ENCODE data around the gene FSTL4. TPM values are rescaled to one million over a fixed set of nuclear protein-coding genes. Genes with fewer than 3 reads are reported as not detected.

Gene FSTL4
- polyA plus RNA-seq, 1 donor from 2014 or later = 0.57 TPM

DNA sequence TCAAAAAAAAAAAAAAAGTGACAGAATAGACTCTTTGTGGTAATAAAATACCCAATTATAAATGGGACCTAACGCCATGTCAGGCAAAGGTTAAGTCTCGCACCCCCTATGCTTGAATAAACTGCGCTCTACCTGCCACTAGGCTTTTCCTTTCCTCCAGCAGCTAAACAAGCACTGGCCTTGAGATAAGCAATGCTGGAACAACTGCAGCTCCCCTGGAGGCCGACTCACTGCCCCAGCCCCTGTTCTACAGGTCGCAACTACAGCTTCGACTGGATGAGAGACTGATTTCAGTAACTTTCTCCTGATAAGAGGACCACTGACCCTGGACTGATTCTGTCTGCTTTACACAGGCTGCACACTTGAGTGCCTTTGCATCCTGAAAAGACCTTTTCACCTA is 350.3 kb downstream of the FSTL4 start:
- Histone ChIP-seq H3K27ac (ENCODE audit: low read length) (no peak overlapping the region), H3K27me3 (ENCODE audit: insufficient read depth, low read depth, low read length) (no peaks in the 10 kb centered on the region), H3K79me2 (replicated peaks; ENCODE audit: insufficient read depth, low read length) (no peaks in the 10 kb centered on the region), H3K4me3 (ENCODE audit: low read length) (no peak overlapping the region), H3F3A (ENCODE audit: insufficient read depth, low read length, poor library complexity, severe bottlenecking) (no peaks in the 10 kb centered on the region), H3K36me3 (ENCODE audit: insufficient read depth, low read length) (no peaks in the 10 kb centered on the region), H3K9ac (ENCODE audit: low read length) (no peak overlapping the region), H3K4me2 (ENCODE audit: low read length) (no peak overlapping the region), H3K9me3 (ENCODE audit: low read length) (no peaks in the 10 kb centered on the region), H4K20me1 (ENCODE audit: insufficient read depth) (no peaks in the 10 kb centered on the region), H3K9me2 (ENCODE audit: insufficient read depth, low read length) (no peaks in the 10 kb centered on the region), H2AFZ (ENCODE audit: low read depth, low read length) (no peak overlapping the region)
- TF ChIP-seq MXI1 (conservative IDR thresholded peaks at IDR 0.05; ENCODE audit: poor library complexity, severe bottlenecking) (no peak), POLR2AphosphoS5 (IDR thresholded peaks at IDR 0.05) (no peak), EZH2 (IDR thresholded peaks at IDR 0.05; ENCODE audit: borderline replicate concordance, insufficient read depth, low read length, poor library complexity, severe bottlenecking) (no peak)
- TF ChIP-seq, protein P1, sequence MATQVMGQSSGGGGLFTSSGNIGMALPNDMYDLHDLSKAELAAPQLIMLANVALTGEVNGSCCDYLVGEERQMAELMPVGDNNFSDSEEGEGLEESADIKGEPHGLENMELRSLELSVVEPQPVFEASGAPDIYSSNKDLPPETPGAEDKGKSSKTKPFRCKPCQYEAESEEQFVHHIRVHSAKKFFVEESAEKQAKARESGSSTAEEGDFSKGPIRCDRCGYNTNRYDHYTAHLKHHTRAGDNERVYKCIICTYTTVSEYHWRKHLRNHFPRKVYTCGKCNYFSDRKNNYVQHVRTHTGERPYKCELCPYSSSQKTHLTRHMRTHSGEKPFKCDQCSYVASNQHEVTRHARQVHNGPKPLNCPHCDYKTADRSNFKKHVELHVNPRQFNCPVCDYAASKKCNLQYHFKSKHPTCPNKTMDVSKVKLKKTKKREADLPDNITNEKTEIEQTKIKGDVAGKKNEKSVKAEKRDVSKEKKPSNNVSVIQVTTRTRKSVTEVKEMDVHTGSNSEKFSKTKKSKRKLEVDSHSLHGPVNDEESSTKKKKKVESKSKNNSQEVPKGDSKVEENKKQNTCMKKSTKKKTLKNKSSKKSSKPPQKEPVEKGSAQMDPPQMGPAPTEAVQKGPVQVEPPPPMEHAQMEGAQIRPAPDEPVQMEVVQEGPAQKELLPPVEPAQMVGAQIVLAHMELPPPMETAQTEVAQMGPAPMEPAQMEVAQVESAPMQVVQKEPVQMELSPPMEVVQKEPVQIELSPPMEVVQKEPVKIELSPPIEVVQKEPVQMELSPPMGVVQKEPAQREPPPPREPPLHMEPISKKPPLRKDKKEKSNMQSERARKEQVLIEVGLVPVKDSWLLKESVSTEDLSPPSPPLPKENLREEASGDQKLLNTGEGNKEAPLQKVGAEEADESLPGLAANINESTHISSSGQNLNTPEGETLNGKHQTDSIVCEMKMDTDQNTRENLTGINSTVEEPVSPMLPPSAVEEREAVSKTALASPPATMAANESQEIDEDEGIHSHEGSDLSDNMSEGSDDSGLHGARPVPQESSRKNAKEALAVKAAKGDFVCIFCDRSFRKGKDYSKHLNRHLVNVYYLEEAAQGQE (IDR thresholded peaks at IDR 0.05; ENCODE audit: borderline replicate concordance) = no peak
- TF ChIP-seq, protein P2, sequence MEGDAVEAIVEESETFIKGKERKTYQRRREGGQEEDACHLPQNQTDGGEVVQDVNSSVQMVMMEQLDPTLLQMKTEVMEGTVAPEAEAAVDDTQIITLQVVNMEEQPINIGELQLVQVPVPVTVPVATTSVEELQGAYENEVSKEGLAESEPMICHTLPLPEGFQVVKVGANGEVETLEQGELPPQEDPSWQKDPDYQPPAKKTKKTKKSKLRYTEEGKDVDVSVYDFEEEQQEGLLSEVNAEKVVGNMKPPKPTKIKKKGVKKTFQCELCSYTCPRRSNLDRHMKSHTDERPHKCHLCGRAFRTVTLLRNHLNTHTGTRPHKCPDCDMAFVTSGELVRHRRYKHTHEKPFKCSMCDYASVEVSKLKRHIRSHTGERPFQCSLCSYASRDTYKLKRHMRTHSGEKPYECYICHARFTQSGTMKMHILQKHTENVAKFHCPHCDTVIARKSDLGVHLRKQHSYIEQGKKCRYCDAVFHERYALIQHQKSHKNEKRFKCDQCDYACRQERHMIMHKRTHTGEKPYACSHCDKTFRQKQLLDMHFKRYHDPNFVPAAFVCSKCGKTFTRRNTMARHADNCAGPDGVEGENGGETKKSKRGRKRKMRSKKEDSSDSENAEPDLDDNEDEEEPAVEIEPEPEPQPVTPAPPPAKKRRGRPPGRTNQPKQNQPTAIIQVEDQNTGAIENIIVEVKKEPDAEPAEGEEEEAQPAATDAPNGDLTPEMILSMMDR (IDR thresholded peaks at IDR 0.05; ENCODE audit: poor library complexity, severe bottlenecking) = no peak

DNA sequence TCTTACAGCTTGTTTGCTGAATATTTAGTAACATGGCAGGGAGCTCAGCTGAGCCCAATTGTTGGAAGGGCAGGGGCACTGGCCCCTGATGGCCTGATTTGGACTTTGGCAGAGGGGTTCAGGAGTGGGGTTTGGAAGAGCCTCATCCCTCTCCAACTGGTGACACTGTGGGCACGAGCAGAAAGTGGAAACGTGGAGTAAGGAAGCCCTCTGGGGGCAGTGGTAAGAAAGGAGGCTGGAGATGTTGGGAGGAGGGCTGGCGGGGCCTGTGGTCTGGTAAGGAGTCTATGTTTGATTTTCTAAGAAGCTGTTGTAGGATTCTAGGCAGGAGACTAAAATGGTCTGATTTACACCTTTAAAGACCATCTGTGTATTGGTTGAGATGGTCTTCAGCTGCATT is 351.6 kb downstream of the FSTL4 start:
- H3F3A ChIP-seq (ENCODE audit: insufficient read depth, low read length, poor library complexity, severe bottlenecking) = no peaks in the 10 kb centered on the region
- no peaks in the 10 kb centered on the region for H3K27me3 ChIP-seq (ENCODE audit: insufficient read depth, low read depth, low read length)
- no peak overlapping the region for H3K4me3 ChIP-seq (ENCODE audit: low read length)
- H4K20me1 ChIP-seq (ENCODE audit: insufficient read depth) = no peaks in the 10 kb centered on the region
- no peaks in the 10 kb centered on the region for H3K79me2 ChIP-seq (replicated peaks; ENCODE audit: insufficient read depth, low read length)
- H3K4me2 ChIP-seq (ENCODE audit: low read length) = no peak overlapping the region
- TF ChIP-seq EZH2 (IDR thresholded peaks at IDR 0.05; ENCODE audit: borderline replicate concordance, insufficient read depth, low read length, poor library complexity, severe bottlenecking) (no peak), POLR2AphosphoS5 (IDR thresholded peaks at IDR 0.05) (no peak), SMC3 (conservative IDR thresholded peaks at IDR 0.05; ENCODE audit: poor library complexity) (no peak), MXI1 (conservative IDR thresholded peaks at IDR 0.05; ENCODE audit: poor library complexity, severe bottlenecking) (no peak), EP300 (conservative IDR thresholded peaks at IDR 0.05; ENCODE audit: poor library complexity, severe bottlenecking) (no peak), TAF1 (IDR thresholded peaks at IDR 0.05; ENCODE audit: low read depth) (no peak), RAD21 (conservative IDR thresholded peaks at IDR 0.05) (no peak)
- TF ChIP-seq, protein P1 (IDR thresholded peaks at IDR 0.05; ENCODE audit: borderline replicate concordance) = no peak
- TF ChIP-seq, protein P2 (IDR thresholded peaks at IDR 0.05; ENCODE audit: poor library complexity, severe bottlenecking) = no peak
- H2AFZ ChIP-seq (ENCODE audit: low read depth, low read length) = no peak overlapping the region
- H3K27ac ChIP-seq (ENCODE audit: low read length) = no peak overlapping the region
- no peaks in the 10 kb centered on the region for H3K36me3 ChIP-seq (ENCODE audit: insufficient read depth, low read length)
- H3K9me2 ChIP-seq (ENCODE audit: insufficient read depth, low read length) = no peaks in the 10 kb centered on the region
- no peaks in the 10 kb centered on the region for H3K9me3 ChIP-seq (ENCODE audit: low read length)
- no peak overlapping the region for H3K9ac ChIP-seq (ENCODE audit: low read length)

All from neural cell (in vitro differentiated cells).